HCT116 (cell line): Measurements from ENCODE around the gene ARHGAP42. TPM values are rescaled to one million over a fixed set of nuclear protein-coding genes. Genes with fewer than 3 reads are reported as not detected.

Source experiments
- ATAC-seq: fragments of 200-7000 bp; cut with Tn5 transposase; 2 replicates; pipeline ENCODE4 v1.9.1; 2020; ENCODE audit warnings: mild to moderate bottlenecking, moderate library complexity
- BruUV-seq: library from RNA; stranded (reverse); fragments of 400-500 nt; replicated peaks from 2 replicates; lab custom pipeline; 2021; lab: Mats Ljungman, UMichigan
- CTCF ChIA-PET: fragments of 300-600 bp; sonication (Branson Sonifier 250); formaldehyde crosslinking; loops from one replicate; lab custom pipeline; 2021; ENCODE audit warnings: antibody characterized with exemption; lab: Charles Lee
- POLR2A ChIA-PET: fragments of 300-600, 350-600 bp; sonication (Branson Sonifier 250); formaldehyde crosslinking; loops from one replicate; lab custom pipeline; 2021; ENCODE audit warnings: antibody characterized with exemption; lab: Charles Lee
- RAD21 ChIA-PET, 2 experiments: fragments of 300-600 bp; sonication (Branson Sonifier 250); formaldehyde crosslinking; loops; one replicate each; lab custom pipeline; 2023; ENCODE audit warnings: low total read pairs in 2 of 2; ENCODE audit not compliant: uncharacterized antibody in 2 of 2, unreplicated experiment in 2 of 2, low non-redundant PET in 1 of 2; lab: Charles Lee
- DNase-seq: peaks from one replicate; pipeline ENCODE4 v3.0.0-alpha.2; 2010; ENCODE audit warnings: low read depth, low spot score
- H2AFZ ChIP-seq: fragments of 200-600 bp; shearing (Covaris generic), sonication (generic); 2 replicates; pipeline ENCODE4 v1.6.1; 2017; ENCODE audit warnings: low read depth, mixed run types, mixed read lengths, antibody characterized with exemption, low read length; ENCODE audit not compliant: poor library complexity, severe bottlenecking
- H3K27ac ChIP-seq: 2 replicates; pipeline ENCODE4 v1.5.1; 2012; ENCODE audit warnings: low read depth, low read length
- H3K27me3 ChIP-seq: fragments of 200-600 bp; sonication (generic); 2 replicates; pipeline ENCODE4 v1.6.1; 2016; ENCODE audit warnings: mixed run types, low read length, mixed read lengths; ENCODE audit not compliant: insufficient read depth
- H3K36me3 ChIP-seq, 2 experiments: fragments of 200-500 bp in 1 of 2; fragments of 200-600 bp in 1 of 2; sonication (Bioruptor generic) in 1 of 2; sonication (generic) in 1 of 2; 2 replicates each; pipeline versions ENCODE4 v1.5.1 to v1.6.1; 2014 to 2016; ENCODE audit warnings: low read length in 2 of 2, inconsistent platforms in 1 of 2, mixed read lengths in 1 of 2, mixed run types in 1 of 2; ENCODE audit not compliant: insufficient read depth in 2 of 2, control insufficient read depth in 1 of 2
- H3K4me1 ChIP-seq, 2 experiments: fragments of 200-600 bp in 1 of 2; sonication (generic) in 1 of 2; 2 replicates each; pipeline versions ENCODE4 v1.5.1 to v1.6.1; 2012 to 2017; ENCODE audit warnings: low read length in 2 of 2, inconsistent platforms in 1 of 2, mild to moderate bottlenecking in 1 of 2, mixed read lengths in 1 of 2, mixed run types in 1 of 2, moderate library complexity in 1 of 2; ENCODE audit not compliant: insufficient read depth in 2 of 2, control insufficient read depth in 1 of 2
- H3K4me2 ChIP-seq: fragments of 200-600 bp; sonication (generic); 2 replicates; pipeline ENCODE4 v1.6.1; 2017; ENCODE audit warnings: mixed run types, low read length, mixed read lengths
- H3K4me3 ChIP-seq, 2 experiments: fragments of 200-600 bp in 1 of 2; sonication (generic) in 1 of 2; replicated peaks in 1 of 2; 2 replicates each; pipeline ENCODE4 v1.5.1; 2011 to 2016; ENCODE audit warnings: low read length in 2 of 2, control low read depth in 1 of 2, low read depth in 1 of 2, mild to moderate bottlenecking in 1 of 2, mixed read lengths in 1 of 2, mixed run types in 1 of 2
- H3K79me2 ChIP-seq: fragments of 200-600 bp; sonication (generic); 2 replicates; pipeline ENCODE4 v1.6.1; 2017; ENCODE audit warnings: mild to moderate bottlenecking, mixed run types, low read length, moderate library complexity, mixed read lengths; ENCODE audit not compliant: insufficient read depth
- H3K9ac ChIP-seq: fragments of 200-600 bp; sonication (generic); 2 replicates; pipeline ENCODE4 v1.6.1; 2016; ENCODE audit warnings: low read length, mixed read lengths
- H3K9me2 ChIP-seq: fragments of 200-600 bp; sonication (generic), shearing (Covaris generic); 2 replicates; pipeline ENCODE4 v1.6.1; 2017; ENCODE audit warnings: mixed run types, mild to moderate bottlenecking, moderate library complexity; ENCODE audit not compliant: insufficient read depth
- H3K9me3 ChIP-seq, 2 experiments: fragments of 200-500 bp in 1 of 2; fragments of 200-600 bp in 1 of 2; sonication (Bioruptor generic) in 1 of 2; sonication (generic) in 1 of 2; 2 replicates each; pipeline ENCODE4 v1.6.1; 2014 to 2017; ENCODE audit warnings: low read length in 2 of 2, mixed read lengths in 2 of 2, inconsistent platforms in 1 of 2, low read depth in 1 of 2, mild to moderate bottlenecking in 1 of 2, mixed run types in 1 of 2, moderate library complexity in 1 of 2; ENCODE audit not compliant: control insufficient read depth in 1 of 2, insufficient read depth in 1 of 2
- H4K20me1 ChIP-seq: fragments of 200-600 bp; sonication (generic), shearing (Covaris generic); 2 replicates; pipeline ENCODE4 v1.6.1; 2017; ENCODE audit warnings: mixed run types, mild to moderate bottlenecking, moderate library complexity; ENCODE audit not compliant: insufficient read depth
- CBX3 ChIP-seq: IDR thresholded peaks from 2 replicates; pipeline ENCODE4 v1.6.1; 2012; ENCODE audit warnings: low read depth
- CEBPB ChIP-seq: IDR thresholded peaks from 2 replicates; pipeline ENCODE4 v1.6.1; 2012; ENCODE audit warnings: low read depth
- EZH2phosphoT487 ChIP-seq: fragments of 200-600 bp; IDR thresholded peaks from 2 replicates; pipeline ENCODE4 v1.6.1; 2018; ENCODE audit warnings: antibody characterized with exemption, borderline replicate concordance
- POLR2A ChIP-seq: IDR thresholded peaks from 2 replicates; pipeline ENCODE4 v1.7.0; 2011; ENCODE audit warnings: borderline replicate concordance; ENCODE audit not compliant: insufficient read depth, insufficient read length; ENCODE audit errors: extremely low read depth
- RAD21 ChIP-seq: IDR thresholded peaks from 2 replicates; pipeline ENCODE4 v1.6.1; 2012; ENCODE audit warnings: low read depth, mild to moderate bottlenecking
- SIN3A ChIP-seq: IDR thresholded peaks from 2 replicates; pipeline ENCODE4 v1.6.1; 2012; ENCODE audit warnings: low read depth
- YY1 ChIP-seq: IDR thresholded peaks from 2 replicates; pipeline ENCODE4 v1.6.1; 2011; ENCODE audit warnings: low read length, low read depth, moderate library complexity, mild to moderate bottlenecking; ENCODE audit not compliant: insufficient replicate concordance; ENCODE audit errors: extremely low read depth
- intact Hi-C: fragments of 100-400 bp; cut with micrococcal nuclease; formaldehyde crosslinking; loops from 2 replicates; pipeline ENCODE4 v1.10.0; 2022
- total RNA-seq: library from RNA; stranded (reverse); gene quantifications from one replicate; pipeline ENCODE4 v1.2.1, GENCODE V29; 2021; ENCODE audit not compliant: unreplicated experiment
- TF ChIP-seq, protein P1 (sequence below): IDR thresholded peaks from 2 replicates; pipeline ENCODE4 v1.6.1; 2011; ENCODE audit warnings: mild to moderate bottlenecking, low read length, moderate library complexity; ENCODE audit not compliant: insufficient replicate concordance; ENCODE audit errors: extremely low read depth
- TF ChIP-seq, protein P2 (sequence below): IDR thresholded peaks from 2 replicates; pipeline ENCODE4 v1.6.1; 2012
- TF ChIP-seq, protein P3 (sequence below): IDR thresholded peaks from 2 replicates; pipeline ENCODE4 v1.6.1; 2012

ARHGAP42 gene
- total RNA-seq, 1 experiment from 2014 or later, result 12.3 TPM

DNA sequence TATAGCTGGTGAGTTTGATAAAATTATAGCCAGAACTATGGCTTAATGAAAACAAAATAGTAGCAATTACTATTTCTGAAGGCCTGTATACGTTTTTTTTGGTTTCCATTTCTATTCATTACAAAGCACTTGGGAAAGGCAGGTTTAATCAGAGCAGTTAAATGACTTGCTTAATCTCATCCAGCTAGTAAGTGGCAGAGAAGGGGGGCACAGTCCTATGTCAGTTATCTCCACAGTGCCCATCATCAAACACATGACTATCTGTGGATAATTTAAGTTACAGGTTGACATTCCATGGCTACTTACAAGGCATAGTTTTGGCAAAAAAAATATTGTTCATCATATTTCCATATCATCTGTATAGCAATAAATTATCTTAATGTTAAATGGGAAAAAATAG lies 348.8 kb downstream of the ARHGAP42 start:
- DNase-seq (no peak), ATAC-seq (no peak)
- Histone ChIP-seq H3K9me3 (no peaks in the 10 kb centered on the region), H3K9ac (no peak overlapping the region), H3K79me2 (no peaks in the 10 kb centered on the region), H3K27me3 (no peaks in the 10 kb centered on the region), H4K20me1 (no peaks in the 10 kb centered on the region), H2AFZ (no peak overlapping the region), H3K27ac (no peak overlapping the region), H3K4me1 (no peaks in the 10 kb centered on the region), H3K9me2 (no peaks in the 10 kb centered on the region), H3K4me2 (no peak overlapping the region), H3K4me3 (no peak overlapping the region), H3K36me3 (no peaks in the 10 kb centered on the region)
- TF ChIP-seq, protein P1, sequence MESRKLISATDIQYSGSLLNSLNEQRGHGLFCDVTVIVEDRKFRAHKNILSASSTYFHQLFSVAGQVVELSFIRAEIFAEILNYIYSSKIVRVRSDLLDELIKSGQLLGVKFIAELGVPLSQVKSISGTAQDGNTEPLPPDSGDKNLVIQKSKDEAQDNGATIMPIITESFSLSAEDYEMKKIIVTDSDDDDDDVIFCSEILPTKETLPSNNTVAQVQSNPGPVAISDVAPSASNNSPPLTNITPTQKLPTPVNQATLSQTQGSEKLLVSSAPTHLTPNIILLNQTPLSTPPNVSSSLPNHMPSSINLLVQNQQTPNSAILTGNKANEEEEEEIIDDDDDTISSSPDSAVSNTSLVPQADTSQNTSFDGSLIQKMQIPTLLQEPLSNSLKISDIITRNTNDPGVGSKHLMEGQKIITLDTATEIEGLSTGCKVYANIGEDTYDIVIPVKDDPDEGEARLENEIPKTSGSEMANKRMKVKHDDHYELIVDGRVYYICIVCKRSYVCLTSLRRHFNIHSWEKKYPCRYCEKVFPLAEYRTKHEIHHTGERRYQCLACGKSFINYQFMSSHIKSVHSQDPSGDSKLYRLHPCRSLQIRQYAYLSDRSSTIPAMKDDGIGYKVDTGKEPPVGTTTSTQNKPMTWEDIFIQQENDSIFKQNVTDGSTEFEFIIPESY, result no peak
- TF ChIP-seq RAD21 (no peak), YY1 (no peak), CEBPB (no peak), POLR2A (no peak), SIN3A (no peak), EZH2phosphoT487 (no peak), CBX3 (no peak)
- TF ChIP-seq, protein P2, sequence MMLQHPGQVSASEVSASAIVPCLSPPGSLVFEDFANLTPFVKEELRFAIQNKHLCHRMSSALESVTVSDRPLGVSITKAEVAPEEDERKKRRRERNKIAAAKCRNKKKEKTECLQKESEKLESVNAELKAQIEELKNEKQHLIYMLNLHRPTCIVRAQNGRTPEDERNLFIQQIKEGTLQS, result no peak
- TF ChIP-seq, protein P3, sequence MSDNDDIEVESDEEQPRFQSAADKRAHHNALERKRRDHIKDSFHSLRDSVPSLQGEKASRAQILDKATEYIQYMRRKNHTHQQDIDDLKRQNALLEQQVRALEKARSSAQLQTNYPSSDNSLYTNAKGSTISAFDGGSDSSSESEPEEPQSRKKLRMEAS, result no peak
- intact Hi-C loops, result no loop called here
- ChIA-PET CTCF (no interaction called here), POLR2A (no interaction called here), RAD21 (no interaction called here)
- BruUV-seq, result no TSS peak
